Osteoblast (primary cell): ENCODE data around the gene KYNU. TPM values are rescaled to one million over a fixed set of nuclear protein-coding genes. Genes with fewer than 3 reads are reported as not detected.

Experiments used
- DNase-seq: peaks from one replicate; pipeline ENCODE4 v3.0.0; 2011; ENCODE audit warnings: low spot score, mixed read lengths; ENCODE audit not compliant: insufficient read length; ENCODE audit errors: missing footprints
- H2AFZ ChIP-seq: 2 replicates; pipeline ENCODE4 v1.6.0; 2011; ENCODE audit warnings: mild to moderate bottlenecking, low read length
- H3K27ac ChIP-seq: 2 replicates; pipeline ENCODE4 v1.5.1; 2011; ENCODE audit warnings: mild to moderate bottlenecking, low read depth, low read length, moderate library complexity
- H3K27me3 ChIP-seq: 2 replicates; pipeline ENCODE4 v1.6.0; 2012; ENCODE audit warnings: mild to moderate bottlenecking, control low read depth, inconsistent platforms, low read length, moderate library complexity; ENCODE audit not compliant: insufficient read depth
- H3K36me3 ChIP-seq: 2 replicates; pipeline ENCODE4 v1.5.1; 2011; ENCODE audit warnings: mild to moderate bottlenecking, low read length, control low read depth, moderate library complexity; ENCODE audit not compliant: insufficient read depth
- H3K4me1 ChIP-seq: 2 replicates; pipeline ENCODE4 v1.5.1; 2011; ENCODE audit warnings: mild to moderate bottlenecking, low read length, control low read depth, moderate library complexity; ENCODE audit not compliant: insufficient read depth
- H3K4me2 ChIP-seq: 2 replicates; pipeline ENCODE4 v1.6.0; 2011; ENCODE audit warnings: mild to moderate bottlenecking, low read length; ENCODE audit not compliant: insufficient read depth
- H3K4me3 ChIP-seq: fragments of 200-600 bp; sonication (generic); 3 replicates; pipeline ENCODE4 v1.5.1; 2012; ENCODE audit warnings: mild to moderate bottlenecking, low read length, inconsistent platforms; ENCODE audit not compliant: insufficient read depth
- H3K79me2 ChIP-seq: 2 replicates; pipeline ENCODE4 v1.6.0; 2012; ENCODE audit warnings: mild to moderate bottlenecking, low read length, control low read depth, inconsistent platforms; ENCODE audit not compliant: insufficient read depth
- H3K9me3 ChIP-seq: 2 replicates; pipeline ENCODE4 v1.5.1; 2011; ENCODE audit warnings: low read depth, low read length, control low read depth
- H4K20me1 ChIP-seq: 2 replicates; pipeline ENCODE4 v1.6.0; 2012; ENCODE audit warnings: mild to moderate bottlenecking, low read length, control low read depth; ENCODE audit not compliant: insufficient read depth
- total RNA-seq: library from RNA; depleted of rRNA; stranded (reverse); fragments of >200 nt; gene quantifications from 2 replicates; pipeline ENCODE4 v1.2.3, GENCODE V29; 2012
- TF ChIP-seq, protein P1 (sequence below): IDR thresholded peaks from 2 replicates; pipeline ENCODE4 v1.5.1; 2011; ENCODE audit warnings: mild to moderate bottlenecking, low read depth, low read length, moderate library complexity; ENCODE audit errors: extremely low read depth

The KYNU gene
- total RNA-seq, 1 donor, result 10.9 TPM

DNA sequence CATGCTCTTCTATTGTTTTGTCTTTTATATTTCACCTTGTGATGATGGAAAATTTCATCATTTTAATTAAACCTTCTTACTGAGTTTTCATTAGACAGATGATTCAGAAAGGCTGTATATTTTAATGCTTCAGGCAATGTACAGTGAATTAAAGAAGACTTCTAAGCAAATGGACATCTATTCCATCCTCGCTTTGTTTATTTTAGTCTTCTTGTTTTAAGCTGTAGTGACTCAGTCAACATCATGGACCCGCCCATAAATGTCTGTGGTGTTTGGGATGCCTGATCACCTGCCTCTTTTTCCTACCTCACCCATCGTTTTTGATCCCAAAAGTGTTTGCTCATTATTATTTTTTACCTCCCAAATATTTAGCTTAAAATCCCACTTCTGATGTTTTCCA lies 43.1 kb downstream of the KYNU start:
- TF ChIP-seq, protein P1, sequence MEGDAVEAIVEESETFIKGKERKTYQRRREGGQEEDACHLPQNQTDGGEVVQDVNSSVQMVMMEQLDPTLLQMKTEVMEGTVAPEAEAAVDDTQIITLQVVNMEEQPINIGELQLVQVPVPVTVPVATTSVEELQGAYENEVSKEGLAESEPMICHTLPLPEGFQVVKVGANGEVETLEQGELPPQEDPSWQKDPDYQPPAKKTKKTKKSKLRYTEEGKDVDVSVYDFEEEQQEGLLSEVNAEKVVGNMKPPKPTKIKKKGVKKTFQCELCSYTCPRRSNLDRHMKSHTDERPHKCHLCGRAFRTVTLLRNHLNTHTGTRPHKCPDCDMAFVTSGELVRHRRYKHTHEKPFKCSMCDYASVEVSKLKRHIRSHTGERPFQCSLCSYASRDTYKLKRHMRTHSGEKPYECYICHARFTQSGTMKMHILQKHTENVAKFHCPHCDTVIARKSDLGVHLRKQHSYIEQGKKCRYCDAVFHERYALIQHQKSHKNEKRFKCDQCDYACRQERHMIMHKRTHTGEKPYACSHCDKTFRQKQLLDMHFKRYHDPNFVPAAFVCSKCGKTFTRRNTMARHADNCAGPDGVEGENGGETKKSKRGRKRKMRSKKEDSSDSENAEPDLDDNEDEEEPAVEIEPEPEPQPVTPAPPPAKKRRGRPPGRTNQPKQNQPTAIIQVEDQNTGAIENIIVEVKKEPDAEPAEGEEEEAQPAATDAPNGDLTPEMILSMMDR, result no peak
- Histone ChIP-seq H3K27ac (no peak overlapping the region), H3K36me3 (no peaks in the 10 kb centered on the region), H3K27me3 (no peaks in the 10 kb centered on the region), H3K4me1 (no peaks in the 10 kb centered on the region), H3K79me2 (no peaks in the 10 kb centered on the region), H3K4me2 (no peak overlapping the region), H3K9me3 (no peaks in the 10 kb centered on the region), H2AFZ (no peak overlapping the region), H3K4me3 (no peak overlapping the region), H4K20me1 (no peaks in the 10 kb centered on the region)
- DNase-seq, result no peak

DNA sequence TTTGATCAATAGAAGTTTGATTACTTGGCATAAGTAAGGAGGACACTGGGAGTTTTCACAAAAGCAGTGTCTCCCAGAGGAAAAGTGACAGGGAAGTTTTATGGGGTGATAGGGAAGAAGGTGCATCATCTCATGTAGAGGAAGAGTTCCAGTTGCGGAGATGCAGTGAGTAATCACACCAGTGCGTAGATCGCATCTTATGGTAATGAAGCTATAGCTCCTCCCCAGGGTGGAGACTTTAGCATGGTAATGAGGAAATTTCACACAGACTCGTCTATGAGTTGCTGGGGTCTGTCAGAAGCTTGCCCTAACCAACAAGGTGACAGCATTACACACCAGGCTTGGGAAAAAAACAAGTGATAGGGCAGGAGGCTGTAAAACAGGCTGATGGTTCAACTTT lies 49.0 kb downstream of the KYNU start:
- H3K4me3 ChIP-seq, result no peak overlapping the region
- TF ChIP-seq, protein P1, result no peak
- no peak overlapping the region for H2AFZ ChIP-seq
- H3K4me2 ChIP-seq, result no peak overlapping the region
- H3K27me3 ChIP-seq, result no peaks in the 10 kb centered on the region
- DNase-seq, result peak; percentile 6
- H4K20me1 ChIP-seq, result no peaks in the 10 kb centered on the region
- H3K4me1 ChIP-seq, result no peaks in the 10 kb centered on the region
- no peak overlapping the region for H3K27ac ChIP-seq
- H3K36me3 ChIP-seq, result no peaks in the 10 kb centered on the region
- H3K79me2 ChIP-seq, result no peaks in the 10 kb centered on the region
- no peaks in the 10 kb centered on the region for H3K9me3 ChIP-seq

DNA sequence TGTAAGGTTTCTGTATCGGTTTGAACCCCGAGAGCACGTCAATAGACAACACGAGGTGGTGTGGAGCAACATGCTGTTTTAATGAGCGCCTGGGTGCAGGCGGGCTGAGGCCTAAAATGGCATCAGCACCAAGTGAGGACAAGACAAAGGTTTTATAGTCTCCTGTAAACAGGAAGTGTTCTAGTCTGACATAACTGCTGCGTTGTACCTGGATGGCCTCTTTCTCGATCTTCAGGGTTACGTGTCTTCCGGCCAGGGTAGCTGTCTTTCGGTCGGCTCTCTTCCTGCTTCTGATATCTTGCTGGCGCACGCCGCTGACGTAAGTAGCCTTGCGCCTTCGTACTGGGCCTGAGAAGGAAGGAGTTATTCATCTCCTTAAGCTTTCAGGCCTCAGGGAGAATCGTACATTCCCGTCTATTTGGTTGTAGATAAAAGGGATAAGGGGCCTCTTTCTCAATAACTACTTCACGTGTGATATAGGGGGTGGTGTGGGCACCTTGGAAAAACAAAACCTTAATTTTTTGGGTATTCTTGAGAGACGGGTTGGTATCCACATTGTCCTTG lies 53.5 kb downstream of the KYNU start:
- Histone ChIP-seq H3K36me3 (no peaks in the 10 kb centered on the region), H3K27me3 (no peaks in the 10 kb centered on the region), H3K4me3 (no peak overlapping the region), H3K4me1 (no peaks in the 10 kb centered on the region), H4K20me1 (no peaks in the 10 kb centered on the region), H3K9me3 (no peaks in the 10 kb centered on the region), H3K79me2 (no peaks in the 10 kb centered on the region), H2AFZ (no peak overlapping the region), H3K27ac (no peak overlapping the region), H3K4me2 (no peak overlapping the region)
- DNase-seq, result no peak
- TF ChIP-seq, protein P1, result no peak

DNA sequence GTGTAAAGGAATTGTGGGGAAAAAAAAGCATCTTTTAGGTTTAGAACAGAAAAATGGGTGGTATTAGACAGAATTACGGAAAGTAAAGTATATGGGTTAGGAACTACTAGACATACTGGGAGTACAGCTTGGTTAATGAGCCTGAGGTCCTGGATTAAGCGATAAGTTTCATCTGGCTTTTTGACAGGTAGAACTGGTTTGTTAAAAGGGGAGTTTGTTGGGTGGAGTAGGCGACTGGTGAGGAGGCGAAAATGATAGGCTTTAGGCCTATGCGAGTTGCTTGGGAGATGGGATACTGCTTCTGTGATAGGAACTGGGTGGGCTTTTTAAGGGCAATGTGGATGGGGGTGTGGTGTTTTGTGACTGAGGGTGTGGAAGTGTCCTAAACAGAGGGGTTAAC lies 56.5 kb downstream of the KYNU start:
- H3K4me3 ChIP-seq, result no peak overlapping the region
- no peak overlapping the region for H3K4me2 ChIP-seq

More for the DNA sequence above, 56.5 kb downstream of the KYNU start:
- Histone ChIP-seq H3K79me2 (no peaks in the 10 kb centered on the region), H2AFZ (no peak overlapping the region), H4K20me1 (no peaks in the 10 kb centered on the region), H3K4me1 (no peaks in the 10 kb centered on the region), H3K27me3 (no peaks in the 10 kb centered on the region), H3K27ac (no peak overlapping the region), H3K9me3 (no peaks in the 10 kb centered on the region), H3K36me3 (no peaks in the 10 kb centered on the region)
- TF ChIP-seq, protein P1, result no peak
- DNase-seq, result peak; percentile 26
